ENCODE results near the gene PSMD7. TPM values are rescaled to one million over a fixed set of nuclear protein-coding genes. Genes with fewer than 3 reads are reported as not detected.
A peak's percentile ranks its signal among the peaks of the same experiment; 100 is the strongest.

PSMD7 gene
- total RNA-seq, result 10 to 100 TPM; 44.5 to 76.8 TPM

DNA sequence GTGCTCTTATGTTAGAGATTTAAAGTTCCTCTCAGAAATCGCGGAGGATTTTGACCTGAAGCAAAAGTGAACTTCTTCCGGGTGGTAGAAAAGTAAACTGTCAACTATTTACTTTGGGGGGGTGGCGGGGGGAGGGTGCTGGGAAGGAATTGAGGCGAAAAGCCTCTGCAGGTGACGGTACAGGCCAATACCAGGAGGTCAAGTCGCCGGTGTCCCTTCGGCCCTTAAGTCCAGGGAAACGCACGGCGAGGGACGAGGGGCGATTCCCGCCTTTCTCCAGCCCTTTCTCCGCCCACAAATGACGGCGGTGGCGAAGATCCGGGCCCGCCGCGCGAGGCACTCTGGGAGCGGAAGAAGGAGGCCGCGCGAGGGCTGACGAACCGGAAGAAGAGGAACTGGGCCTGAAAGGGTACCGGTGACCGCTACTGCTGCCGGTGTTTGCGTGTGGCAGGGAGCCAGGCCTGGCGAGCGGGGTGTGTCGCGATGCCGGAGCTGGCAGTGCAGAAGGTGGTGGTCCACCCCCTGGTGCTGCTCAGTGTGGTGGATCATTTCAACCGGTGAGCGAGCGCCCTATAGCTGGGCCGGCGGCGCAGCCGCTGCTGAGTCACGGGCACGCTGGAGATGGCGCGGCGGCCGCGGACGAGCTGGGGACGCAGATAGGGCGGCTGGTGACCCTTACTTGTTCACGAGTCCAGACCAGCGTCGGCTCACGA, at the start of gene PSMD7:
Gene PSMD7, plus strand, starts transcription at position 383 of the 713 bp plus-strand sequence. Its CDS starts 101 bp downstream, at position 484.
- peak within 1 kb of the TSS; percentile 86 to 87 for H3K27ac ChIP-seq
- peak within 1 kb of the TSS; percentile 85 for H3K4me3 ChIP-seq
- DNase-seq (ENCODE audit: low spot score), result peak; percentile 73
- no peaks in the 10 kb centered on the region for H3K27me3 ChIP-seq (replicated peaks; ENCODE audit: insufficient read depth)
- H3K9me3 ChIP-seq, result peaks cover 2% of the 10 kb centered on the region
- ATAC-seq (ENCODE audit: insufficient number of reproducible peaks, low FRiP score, low read depth), result peak; percentile 72
- TF ChIP-seq, protein P1, sequence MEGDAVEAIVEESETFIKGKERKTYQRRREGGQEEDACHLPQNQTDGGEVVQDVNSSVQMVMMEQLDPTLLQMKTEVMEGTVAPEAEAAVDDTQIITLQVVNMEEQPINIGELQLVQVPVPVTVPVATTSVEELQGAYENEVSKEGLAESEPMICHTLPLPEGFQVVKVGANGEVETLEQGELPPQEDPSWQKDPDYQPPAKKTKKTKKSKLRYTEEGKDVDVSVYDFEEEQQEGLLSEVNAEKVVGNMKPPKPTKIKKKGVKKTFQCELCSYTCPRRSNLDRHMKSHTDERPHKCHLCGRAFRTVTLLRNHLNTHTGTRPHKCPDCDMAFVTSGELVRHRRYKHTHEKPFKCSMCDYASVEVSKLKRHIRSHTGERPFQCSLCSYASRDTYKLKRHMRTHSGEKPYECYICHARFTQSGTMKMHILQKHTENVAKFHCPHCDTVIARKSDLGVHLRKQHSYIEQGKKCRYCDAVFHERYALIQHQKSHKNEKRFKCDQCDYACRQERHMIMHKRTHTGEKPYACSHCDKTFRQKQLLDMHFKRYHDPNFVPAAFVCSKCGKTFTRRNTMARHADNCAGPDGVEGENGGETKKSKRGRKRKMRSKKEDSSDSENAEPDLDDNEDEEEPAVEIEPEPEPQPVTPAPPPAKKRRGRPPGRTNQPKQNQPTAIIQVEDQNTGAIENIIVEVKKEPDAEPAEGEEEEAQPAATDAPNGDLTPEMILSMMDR (IDR thresholded peaks at IDR 0.05), result no peak
- peaks cover 19% of the 10 kb centered on the region for H3K36me3 ChIP-seq
- peaks cover 10 to 35% of the 10 kb centered on the region in 2 donors for H3K4me1 ChIP-seq (ENCODE audit: control insufficient read depth in 1 of 2, low read depth in 2 of 2)

DNA sequence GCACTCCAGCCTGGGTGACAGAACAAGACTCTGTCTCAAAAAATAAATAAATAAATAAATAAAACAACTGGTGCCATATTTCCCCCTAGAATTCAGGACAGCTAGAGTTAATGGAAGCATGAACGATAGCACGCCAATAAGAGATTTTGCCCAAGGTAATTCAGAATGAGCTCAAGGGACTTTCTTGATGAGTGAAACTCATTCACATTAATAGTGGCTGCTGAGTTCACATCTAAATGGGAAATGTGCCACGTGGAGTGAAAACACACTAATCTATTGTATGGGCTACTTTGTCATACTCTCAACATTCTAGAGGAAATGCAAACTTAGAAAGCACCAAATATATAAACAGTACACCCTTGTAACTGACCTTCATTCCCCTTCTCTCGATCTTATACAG, 47.4 kb upstream of the PSMD7 start:
- ATAC-seq (ENCODE audit: insufficient number of reproducible peaks, low FRiP score, low read depth), result no peak
- Histone ChIP-seq H3K36me3 (no peaks in the 10 kb centered on the region), H3K9me3 (no peaks in the 10 kb centered on the region), H3K4me1 (ENCODE audit: control insufficient read depth in 1 of 2, low read depth in 2 of 2) (no peaks in the 10 kb centered on the region), H3K27ac (no peak overlapping the region), H3K27me3 (replicated peaks; ENCODE audit: insufficient read depth) (no peaks in the 10 kb centered on the region), H3K4me3 (no peak overlapping the region)
- TF ChIP-seq, protein P1 (IDR thresholded peaks at IDR 0.05), result no peak
- DNase-seq (ENCODE audit: low spot score), result no peak

DNA sequence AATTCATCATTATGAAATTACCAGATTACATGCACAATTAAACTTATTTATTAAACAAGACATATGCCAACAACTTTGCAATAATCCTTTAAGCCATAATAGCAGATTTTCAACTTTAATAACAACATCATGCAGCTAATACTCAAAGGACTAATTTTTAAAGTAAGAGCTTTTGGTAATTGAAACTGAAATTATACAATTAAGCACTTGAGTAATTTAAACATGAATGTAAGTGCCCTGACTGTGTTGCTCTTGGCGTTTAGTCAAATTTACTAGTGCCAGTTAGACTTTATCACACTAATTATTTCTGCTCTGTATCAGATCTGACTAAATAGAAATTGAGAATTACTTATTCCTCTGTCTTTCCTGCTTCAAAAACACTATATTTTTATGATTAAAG, 46.8 kb upstream of the PSMD7 start:
- Histone ChIP-seq H3K9me3 (no peaks in the 10 kb centered on the region), H3K4me1 (ENCODE audit: control insufficient read depth in 1 of 2, low read depth in 2 of 2) (no peaks in the 10 kb centered on the region), H3K27me3 (replicated peaks; ENCODE audit: insufficient read depth) (no peaks in the 10 kb centered on the region), H3K36me3 (no peaks in the 10 kb centered on the region), H3K4me3 (no peak overlapping the region), H3K27ac (no peak overlapping the region)
- TF ChIP-seq, protein P1 (IDR thresholded peaks at IDR 0.05), result no peak
- ATAC-seq (ENCODE audit: insufficient number of reproducible peaks, low FRiP score, low read depth), result no peak
- DNase-seq (ENCODE audit: low spot score), result no peak

DNA sequence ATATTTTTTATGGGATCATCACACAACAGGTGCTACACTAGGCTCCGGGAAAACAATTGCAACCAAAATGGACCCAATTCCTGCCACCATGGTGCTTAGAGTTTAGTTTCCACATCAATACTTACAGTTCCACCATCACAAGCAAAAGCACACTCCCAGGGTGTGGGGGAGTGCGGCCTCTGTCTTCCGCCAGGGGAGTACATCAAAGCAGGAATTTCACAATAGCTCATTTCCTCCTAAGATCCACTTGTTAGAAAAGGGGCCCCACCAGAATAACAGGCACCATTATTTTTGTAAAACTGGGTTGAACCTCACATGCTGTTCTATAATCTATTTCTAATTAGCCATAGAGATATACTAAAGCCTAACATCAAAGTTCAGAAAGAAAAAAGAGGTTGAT, 44.3 kb upstream of the PSMD7 start:
- Histone ChIP-seq H3K4me3 (no peak overlapping the region), H3K9me3 (no peaks in the 10 kb centered on the region), H3K4me1 (ENCODE audit: control insufficient read depth in 1 of 2, low read depth in 2 of 2) (no peaks in the 10 kb centered on the region), H3K36me3 (no peaks in the 10 kb centered on the region), H3K27me3 (replicated peaks; ENCODE audit: insufficient read depth) (no peaks in the 10 kb centered on the region), H3K27ac (no peak overlapping the region)
- DNase-seq (ENCODE audit: low spot score) (no peak), ATAC-seq (ENCODE audit: insufficient number of reproducible peaks, low FRiP score, low read depth) (no peak)
- TF ChIP-seq, protein P1 (IDR thresholded peaks at IDR 0.05), result no peak

DNA sequence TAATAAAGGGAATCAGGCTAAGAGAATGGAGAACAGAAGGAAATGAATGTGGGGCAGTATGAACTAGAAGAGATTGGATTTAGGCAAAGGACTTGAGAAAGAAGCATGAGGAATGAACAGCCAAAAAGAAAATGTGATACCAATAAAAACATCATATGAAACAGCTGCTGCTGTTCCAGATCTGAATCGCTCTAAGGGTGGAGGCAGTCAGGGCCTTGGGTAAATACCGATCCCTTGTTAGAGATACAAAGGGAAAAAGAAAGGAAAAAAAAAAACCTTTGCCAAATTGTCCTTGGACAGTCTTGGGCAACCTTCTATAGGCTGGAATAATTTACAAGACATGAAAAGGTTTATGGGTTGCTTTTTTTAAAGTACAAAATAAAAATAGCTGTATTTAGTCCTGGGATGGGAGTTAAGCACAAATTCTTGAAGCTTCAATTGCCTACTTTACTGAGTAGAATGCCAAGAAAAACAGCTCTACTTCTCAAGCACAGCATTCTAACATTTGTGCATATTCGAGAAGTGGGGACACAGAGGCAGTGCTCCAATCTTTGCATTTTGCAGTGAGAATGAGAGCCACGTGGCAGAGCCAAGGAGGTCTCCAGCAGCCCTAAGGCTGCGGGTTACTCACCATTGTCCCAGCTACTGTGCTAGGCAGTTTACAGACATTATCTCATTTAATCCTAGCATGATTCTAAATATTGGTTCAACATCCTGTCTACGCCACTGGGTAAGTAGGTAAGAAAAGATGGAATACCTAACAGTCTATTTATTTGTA, 43.3 kb upstream of the PSMD7 start:
- Histone ChIP-seq H3K9me3 (no peaks in the 10 kb centered on the region), H3K27ac (no peak overlapping the region), H3K36me3 (no peaks in the 10 kb centered on the region), H3K27me3 (replicated peaks; ENCODE audit: insufficient read depth) (no peaks in the 10 kb centered on the region), H3K4me1 (ENCODE audit: control insufficient read depth in 1 of 2, low read depth in 2 of 2) (no peaks in the 10 kb centered on the region), H3K4me3 (no peak overlapping the region)
- DNase-seq (ENCODE audit: low spot score) (no peak), ATAC-seq (ENCODE audit: insufficient number of reproducible peaks, low FRiP score, low read depth) (no peak)
- TF ChIP-seq, protein P1 (IDR thresholded peaks at IDR 0.05), result no peak
